ENCODE measurements around the gene GNAZ.
"Not testable (repeated sequence)": the region's sequence is repeated elsewhere in the genome, so short reads cannot be mapped to it uniquely, and the experiment has no call there.

GRCh38 chr22:23021660-23022353 lies 48.5 kb upstream of the GNAZ start:
- not testable (repeated sequence) for TF ChIP-seq CTCF (optimal IDR thresholded peaks at IDR 0.05 in 1 of 3, IDR thresholded peaks at IDR 0.05 in 1 of 3, conservative IDR thresholded peaks at IDR 0.05 in 1 of 3; ENCODE audit: extremely low read depth in 1 of 3, insufficient read depth in 2 of 3, low read length in 3 of 3); EZH2 (IDR thresholded peaks at IDR 0.05; ENCODE audit: low read length)

All from keratinocyte (primary cell).